Endodermal cell (in vitro differentiated cells): ENCODE data around the gene CFAP61. TPM values are rescaled to one million over a fixed set of nuclear protein-coding genes. Genes with fewer than 3 reads are reported as not detected.

ENCODE experiments used
- DNase-seq: peaks from one replicate; pipeline ENCODE4 v3.0.0-alpha.2; 2017
- H3K27ac ChIP-seq: 2 replicates; pipeline ENCODE4 v1.5.1; 2013; ENCODE audit warnings: mild to moderate bottlenecking, low read depth, low read length, moderate library complexity
- H3K27me3 ChIP-seq: 2 replicates; pipeline ENCODE4 v1.6.1; 2013; ENCODE audit warnings: mild to moderate bottlenecking, low read length, moderate library complexity; ENCODE audit not compliant: insufficient read depth, control insufficient read depth, poor library complexity, severe bottlenecking
- H3K36me3 ChIP-seq: 2 replicates; pipeline ENCODE4 v1.7.0; 2013; ENCODE audit warnings: mild to moderate bottlenecking, low read length, moderate library complexity; ENCODE audit not compliant: control insufficient read depth, insufficient read depth
- H3K4me1 ChIP-seq: one replicate; pipeline ENCODE4 v1.7.0; 2013; ENCODE audit warnings: low read length; ENCODE audit not compliant: control insufficient read depth, insufficient read depth
- H3K4me3 ChIP-seq: 2 replicates; pipeline ENCODE4 v1.5.1; 2013; ENCODE audit warnings: mild to moderate bottlenecking, low read length, moderate library complexity
- H3K9ac ChIP-seq: 2 replicates; pipeline ENCODE4 v1.6.1; 2013; ENCODE audit warnings: mild to moderate bottlenecking, low read length, moderate library complexity; ENCODE audit not compliant: poor library complexity, severe bottlenecking; ENCODE audit errors: extremely low read depth
- H3K9me3 ChIP-seq: 2 replicates; pipeline ENCODE4 v1.6.1; 2013; ENCODE audit warnings: mild to moderate bottlenecking, low read length, moderate library complexity; ENCODE audit not compliant: control insufficient read depth
- H3K27ac Mint-ChIP-seq: 2 replicates; pipeline ENCODE4 v1.8.0; 2020; ENCODE audit warnings: mixed read lengths
- H3K27me3 Mint-ChIP-seq: 2 replicates; pipeline ENCODE4 v1.8.0; 2021; ENCODE audit warnings: mild to moderate bottlenecking, mixed read lengths; ENCODE audit not compliant: insufficient read depth
- H3K36me3 Mint-ChIP-seq: 2 replicates; pipeline ENCODE4 v1.8.0; 2020; ENCODE audit warnings: low read depth, mixed read lengths
- H3K4me1 Mint-ChIP-seq: 2 replicates; pipeline ENCODE4 v1.8.0; 2020; ENCODE audit warnings: mixed read lengths
- H3K4me3 Mint-ChIP-seq: 2 replicates; pipeline ENCODE4 v1.8.0; 2020; ENCODE audit warnings: mild to moderate bottlenecking, moderate library complexity, mixed read lengths
- H3K9me3 Mint-ChIP-seq: 2 replicates; pipeline ENCODE4 v1.8.0; 2020; ENCODE audit warnings: mild to moderate bottlenecking, mixed read lengths
- WGBS, 2 experiments: methylation state at CpG; one replicate each; pipeline versions ENCODE4 v1.1.5 to v1.1.7; 2013; ENCODE audit warnings: missing lambda C conversion rate in 2 of 2, mixed read lengths in 1 of 2; ENCODE audit not compliant: insufficient coverage in 1 of 2, insufficient read length in 1 of 2; 5-methylcytosine and 5-hydroxymethylcytosine counted together
- total RNA-seq, 2 donors: library from RNA; stranded (reverse); fragmentation: NEBNext Ultra II Directional in 1 of 2; extraction: Animal tissue kit (Norgen Biotek cat#: 25700) in 1 of 2; gene quantifications; 2 replicates in 1 of 2; 3 replicates in 1 of 2; pipeline ENCODE4 v1.2.1, GENCODE V29; 2021
- TF ChIP-seq, protein P1 (sequence below): fragments of 200-600 bp; sonication (generic); conservative IDR thresholded peaks from 2 replicates; pipeline ENCODE4 v1.5.0; 2021; ENCODE audit warnings: antibody characterized with exemption, mild to moderate bottlenecking

Gene CFAP61
- total RNA-seq, 2 donors from 2014 or later: 0.64 to 0.73 TPM

DNA sequence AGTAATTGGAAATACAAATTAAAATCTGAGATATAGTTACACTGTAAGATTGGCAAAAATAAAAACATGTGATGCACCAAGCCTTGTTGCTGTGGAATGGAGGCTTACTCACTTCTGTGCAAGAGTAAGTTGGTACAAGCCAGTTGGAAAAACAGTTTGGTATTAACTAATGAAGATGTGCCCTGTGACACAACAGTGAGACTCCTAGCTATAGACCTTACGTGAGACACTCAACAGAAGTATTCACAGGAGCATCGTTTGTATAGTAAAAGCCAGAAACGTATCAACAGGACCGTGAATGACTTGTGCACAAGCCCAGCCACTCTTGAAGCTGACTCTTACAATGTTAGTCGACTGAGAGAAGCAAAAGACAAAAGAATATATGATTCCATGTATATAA lies 20.5 kb upstream of the CFAP61 start:
- no peaks in the 10 kb centered on the region for H3K4me1 ChIP-seq
- no peak for DNase-seq
- Mint-ChIP-seq H3K27ac (no peak overlapping the region), H3K4me3 (no peak overlapping the region), H3K36me3 (peaks cover 43% of the 10 kb centered on the region), H3K4me1 (no peaks in the 10 kb centered on the region), H3K9me3 (no peaks in the 10 kb centered on the region), H3K27me3 (no peaks in the 10 kb centered on the region)
- H3K36me3 ChIP-seq: peaks cover 87% of the 10 kb centered on the region
- H3K9me3 ChIP-seq: no peaks in the 10 kb centered on the region
- H3K9ac ChIP-seq: no peak overlapping the region
- no peak overlapping the region for H3K4me3 ChIP-seq
- no peaks in the 10 kb centered on the region for H3K27me3 ChIP-seq
- TF ChIP-seq, protein P1, sequence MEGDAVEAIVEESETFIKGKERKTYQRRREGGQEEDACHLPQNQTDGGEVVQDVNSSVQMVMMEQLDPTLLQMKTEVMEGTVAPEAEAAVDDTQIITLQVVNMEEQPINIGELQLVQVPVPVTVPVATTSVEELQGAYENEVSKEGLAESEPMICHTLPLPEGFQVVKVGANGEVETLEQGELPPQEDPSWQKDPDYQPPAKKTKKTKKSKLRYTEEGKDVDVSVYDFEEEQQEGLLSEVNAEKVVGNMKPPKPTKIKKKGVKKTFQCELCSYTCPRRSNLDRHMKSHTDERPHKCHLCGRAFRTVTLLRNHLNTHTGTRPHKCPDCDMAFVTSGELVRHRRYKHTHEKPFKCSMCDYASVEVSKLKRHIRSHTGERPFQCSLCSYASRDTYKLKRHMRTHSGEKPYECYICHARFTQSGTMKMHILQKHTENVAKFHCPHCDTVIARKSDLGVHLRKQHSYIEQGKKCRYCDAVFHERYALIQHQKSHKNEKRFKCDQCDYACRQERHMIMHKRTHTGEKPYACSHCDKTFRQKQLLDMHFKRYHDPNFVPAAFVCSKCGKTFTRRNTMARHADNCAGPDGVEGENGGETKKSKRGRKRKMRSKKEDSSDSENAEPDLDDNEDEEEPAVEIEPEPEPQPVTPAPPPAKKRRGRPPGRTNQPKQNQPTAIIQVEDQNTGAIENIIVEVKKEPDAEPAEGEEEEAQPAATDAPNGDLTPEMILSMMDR: no peak
- no peak overlapping the region for H3K27ac ChIP-seq
- 95 to 98% methylated on average over 4 of the region's 5 CpGs for WGBS, 2 experiments

DNA sequence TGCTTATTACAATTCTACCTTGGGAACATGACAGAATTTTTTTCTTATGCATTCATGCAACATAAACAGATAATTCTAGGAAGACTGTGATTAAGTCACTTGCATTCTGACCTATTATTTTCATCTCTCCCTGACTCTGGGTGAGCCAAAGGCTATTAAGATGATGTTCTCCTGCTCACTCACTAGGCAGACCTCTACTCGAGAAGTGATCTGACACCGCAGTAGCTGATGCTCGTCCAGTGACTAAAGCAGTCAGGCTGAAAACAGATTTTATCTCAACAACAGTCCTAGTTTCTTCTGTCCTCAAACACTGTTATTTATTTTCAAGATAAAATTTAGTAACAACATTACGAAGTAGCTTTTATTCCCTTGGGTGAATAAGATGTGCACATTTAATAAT lies 17.8 kb upstream of the CFAP61 start:
- no peaks in the 10 kb centered on the region for H3K27me3 Mint-ChIP-seq
- H3K9me3 ChIP-seq: no peaks in the 10 kb centered on the region
- no peak for DNase-seq
- H3K36me3 Mint-ChIP-seq: peaks cover 54% of the 10 kb centered on the region
- H3K27me3 ChIP-seq: no peaks in the 10 kb centered on the region
- peaks cover 5% of the 10 kb centered on the region for H3K4me1 Mint-ChIP-seq
- no peak overlapping the region for H3K27ac ChIP-seq
- H3K27ac Mint-ChIP-seq: no peak overlapping the region
- 91 to 98% methylated on average over 3 of the region's 4 CpGs for WGBS, 2 experiments
- H3K4me1 ChIP-seq: no peaks in the 10 kb centered on the region
- H3K4me3 Mint-ChIP-seq: no peak overlapping the region
- TF ChIP-seq, protein P1: no peak
- H3K9ac ChIP-seq: no peak overlapping the region
- no peak overlapping the region for H3K4me3 ChIP-seq
- H3K9me3 Mint-ChIP-seq: no peaks in the 10 kb centered on the region
- H3K36me3 ChIP-seq: peaks cover 90% of the 10 kb centered on the region

DNA sequence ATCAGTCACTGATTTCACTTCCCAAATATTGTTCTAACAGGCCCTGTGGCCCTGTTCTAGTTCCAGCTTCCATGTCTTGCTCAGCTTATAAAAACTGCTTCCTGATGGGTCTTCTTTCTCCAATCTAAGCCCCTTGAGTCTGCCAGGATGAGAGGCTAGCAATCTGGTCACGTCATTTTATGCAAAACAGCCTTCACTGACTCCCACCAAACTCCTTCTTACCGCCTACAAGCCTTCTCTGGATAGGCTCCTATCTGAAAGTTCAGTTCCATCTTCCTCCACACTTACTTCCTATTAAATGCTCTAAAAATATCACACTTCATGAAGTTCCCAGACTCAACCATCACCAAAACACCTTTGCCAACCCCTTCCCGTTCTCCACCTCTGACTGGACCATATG lies 15.6 kb upstream of the CFAP61 start:
- Mint-ChIP-seq H3K9me3 (no peaks in the 10 kb centered on the region), H3K27me3 (no peaks in the 10 kb centered on the region), H3K4me1 (peaks cover 5% of the 10 kb centered on the region), H3K27ac (no peak overlapping the region), H3K36me3 (peaks cover 58% of the 10 kb centered on the region), H3K4me3 (no peak overlapping the region)
- Histone ChIP-seq H3K9ac (no peak overlapping the region), H3K36me3 (peaks cover 92% of the 10 kb centered on the region), H3K9me3 (no peaks in the 10 kb centered on the region), H3K4me3 (no peak overlapping the region), H3K4me1 (no peaks in the 10 kb centered on the region), H3K27me3 (no peaks in the 10 kb centered on the region), H3K27ac (no peak overlapping the region)
- TF ChIP-seq, protein P1: no peak
- no peak for DNase-seq
- WGBS, 2 experiments: 91 to 100% methylated on average over 3 of the region's 3 CpGs
